Endothelial cell of umbilical vein (primary cell): Measurements from ENCODE around the gene FRMD5. TPM values are rescaled to one million over a fixed set of nuclear protein-coding genes. Genes with fewer than 3 reads are reported as not detected.

Experiments used
- BruUV-seq: library from RNA; stranded (reverse); fragments of 400-500 nt; replicated peaks from 2 replicates; lab custom pipeline; 2021; lab: Mats Ljungman, UMichigan
- CTCF ChIA-PET: fragments of 300-600, 350-600 bp; sonication (Branson Sonifier 250); formaldehyde crosslinking; loops from one replicate; lab custom pipeline; 2021; ENCODE audit warnings: antibody characterized with exemption, inconsistent platforms; lab: Charles Lee
- POLR2A ChIA-PET: fragments of 300-600, 350-600 bp; sonication (Branson Sonifier 250); formaldehyde crosslinking; loops from one replicate; lab custom pipeline; 2021; ENCODE audit warnings: antibody characterized with exemption, inconsistent platforms; lab: Charles Lee
- DNase-seq: peaks from one replicate; pipeline ENCODE4 v3.0.0-alpha.2; 2011; ENCODE audit warnings: low read depth, low spot score
- FAIRE-seq: peaks from 2 replicates; lab custom pipeline; 2011; peaks lifted over from hg19 to GRCh38; lab: Jason Lieb, UNC
- H2AFZ ChIP-seq: 2 replicates; pipeline ENCODE4 v1.6.0; 2012; ENCODE audit warnings: low read depth, low read length, control low read depth, inconsistent platforms
- H3K27ac ChIP-seq: 2 replicates; pipeline ENCODE4 v1.5.1; 2011; ENCODE audit warnings: low read depth, mild to moderate bottlenecking, control low read depth, low read length, moderate library complexity; ENCODE audit not compliant: insufficient read depth
- H3K27me3 ChIP-seq, 2 experiments: 2 replicates each; pipeline versions ENCODE4 v1.6.0 to v1.6.1; 2011; ENCODE audit warnings: low read length in 2 of 2, mixed read lengths in 1 of 2; ENCODE audit not compliant: control insufficient read depth in 2 of 2, insufficient read depth in 2 of 2
- H3K36me3 ChIP-seq, 2 experiments: 2 replicates in 1 of 2; 3 replicates in 1 of 2; pipeline ENCODE4 v1.5.1; 2011; ENCODE audit warnings: low read length in 2 of 2, mild to moderate bottlenecking in 1 of 2, moderate library complexity in 1 of 2; ENCODE audit not compliant: control insufficient read depth in 2 of 2, insufficient read depth in 2 of 2; ENCODE audit errors: extremely low read depth in 1 of 2
- H3K4me1 ChIP-seq: 3 replicates; pipeline ENCODE4 v1.5.1; 2011; ENCODE audit warnings: mild to moderate bottlenecking, low read length; ENCODE audit not compliant: control insufficient read depth, insufficient read depth; ENCODE audit errors: extremely low read depth
- H3K4me2 ChIP-seq: 2 replicates; pipeline ENCODE4 v1.6.1; 2011; ENCODE audit warnings: low read length, control low read depth, mixed read lengths; ENCODE audit not compliant: insufficient read depth
- H3K4me3 ChIP-seq, 3 experiments: fragments of 200-600 bp in 1 of 3; sonication (generic), shearing (Covaris generic) in 1 of 3; replicated peaks in 1 of 3; 2 replicates each; pipeline ENCODE4 v1.5.1; 2011 to 2016; ENCODE audit warnings: control low read depth in 3 of 3, low read length in 3 of 3, mild to moderate bottlenecking in 2 of 3, inconsistent platforms in 1 of 3, low read depth in 1 of 3, moderate library complexity in 1 of 3; ENCODE audit not compliant: insufficient read depth in 1 of 3
- H3K79me2 ChIP-seq: 2 replicates; pipeline ENCODE4 v1.6.0; 2012; ENCODE audit warnings: low read length, inconsistent platforms; ENCODE audit not compliant: control insufficient read depth, insufficient read depth
- H3K9ac ChIP-seq: replicated peaks from 2 replicates; pipeline ENCODE3; 2011; ENCODE audit warnings: low read length, control low read depth; ENCODE audit not compliant: insufficient read depth; ENCODE audit errors: extremely low read depth
- H3K9me1 ChIP-seq: replicated peaks from 3 replicates; pipeline ENCODE4 v1.6.0; 2011; ENCODE audit warnings: mild to moderate bottlenecking, low read length; ENCODE audit not compliant: control insufficient read depth, insufficient read depth; ENCODE audit errors: extremely low read depth
- H3K9me3 ChIP-seq: replicated peaks from 2 replicates; pipeline ENCODE4 v1.5.1; 2012; ENCODE audit warnings: low read length, inconsistent platforms; ENCODE audit not compliant: control insufficient read depth, insufficient read depth
- H4K20me1 ChIP-seq: replicated peaks from 2 replicates; pipeline ENCODE3; 2011; ENCODE audit warnings: mild to moderate bottlenecking, low read length; ENCODE audit not compliant: control insufficient read depth, insufficient read depth; ENCODE audit errors: extremely low read depth
- EZH2 ChIP-seq: IDR thresholded peaks from 2 replicates; pipeline ENCODE4 v1.6.1; 2012; ENCODE audit warnings: borderline replicate concordance, low read depth, mild to moderate bottlenecking, moderate library complexity, low read length, inconsistent platforms; ENCODE audit not compliant: severe bottlenecking
- FOS ChIP-seq: IDR thresholded peaks from 2 replicates; pipeline ENCODE4 v1.6.1; 2011; ENCODE audit warnings: mild to moderate bottlenecking, low read length, moderate library complexity, borderline replicate concordance; ENCODE audit not compliant: insufficient read depth
- GATA2 ChIP-seq: IDR thresholded peaks from 2 replicates; pipeline ENCODE4 v1.7.0; 2011; ENCODE audit warnings: low read depth, mild to moderate bottlenecking, moderate library complexity, mixed read lengths, low read length; ENCODE audit not compliant: insufficient read length, insufficient read depth
- JUN ChIP-seq: IDR thresholded peaks from 2 replicates; pipeline ENCODE4 v1.6.1; 2011; ENCODE audit warnings: borderline replicate concordance, low read depth; ENCODE audit not compliant: insufficient read length, insufficient read depth
- MAX ChIP-seq: IDR thresholded peaks from 2 replicates; pipeline ENCODE4 v1.6.1; 2011; ENCODE audit not compliant: insufficient read depth, insufficient read length
- MYC ChIP-seq: IDR thresholded peaks from one replicate; pipeline ENCODE4 v1.6.1; 2011; ENCODE audit warnings: mild to moderate bottlenecking, low read depth, low read length
- POLR2A ChIP-seq: IDR thresholded peaks from 2 replicates; pipeline ENCODE4 v1.6.1; 2012; ENCODE audit warnings: low read depth, mild to moderate bottlenecking, control low read depth, low read length
- POLR2AphosphoS5 ChIP-seq: IDR thresholded peaks from 2 replicates; pipeline ENCODE4 v1.6.1; 2012; ENCODE audit warnings: low read depth, mild to moderate bottlenecking, control low read depth, low read length, moderate library complexity; ENCODE audit not compliant: insufficient read depth
- dilution Hi-C: fragments of 300-500 bp; cut with MboI; formaldehyde crosslinking; loops from one replicate; pipeline ENCODE4 v1.15.0; 2019; ENCODE audit warnings: low sequenced_read_pairs; ENCODE audit not compliant: extremely low pct_ligation_motif_present
- intact Hi-C: fragments of 100-400 bp; cut with micrococcal nuclease; formaldehyde crosslinking; loops from one replicate; pipeline ENCODE4 v1.10.0; 2022
- polyA plus RNA-seq, 4 experiments: library from polyadenylated mRNA; depleted of rRNA in 3 of 4; stranded (reverse) in 3 of 4; unstranded in 1 of 4; fragments of >200 nt; gene quantifications; 2 replicates each; pipeline versions ENCODE4 v1.2.1 to v1.2.3, GENCODE V29; 2011 to 2012; ENCODE audit warnings: missing spikeins in 1 of 4
- total RNA-seq: library from RNA; stranded (reverse); gene quantifications from 2 replicates; pipeline ENCODE4 v1.2.3, GENCODE V29; 2021

The FRMD5 gene
- total and polyA plus RNA-seq, 2 donors (not counting 3 experiments of a cell fraction or from before 2014, with no cell fraction given), result 16.7 to 20.2 TPM

- BruUV-seq, result no TSS peak
- intact Hi-C loops (no loop called here), dilution Hi-C loops (no loop called here)
- H4K20me1 ChIP-seq, result no peaks in the 10 kb centered on the region
- H3K4me2 ChIP-seq, result no peak overlapping the region
- no peaks in the 10 kb centered on the region for H3K9me3 ChIP-seq
- POLR2A ChIA-PET, result no interaction called here
- H3K27me3 ChIP-seq, result no peaks in the 10 kb centered on the region
- DNase-seq (no peak), FAIRE-seq (no peak)
- TF ChIP-seq MAX (no peak), POLR2AphosphoS5 (no peak), POLR2A (no peak)
- H3K9ac ChIP-seq, result no peak overlapping the region
- H3K27ac ChIP-seq, result no peak overlapping the region
- no peak overlapping the region for H3K4me3 ChIP-seq
- no peaks in the 10 kb centered on the region for H3K9me1 ChIP-seq
- H2AFZ ChIP-seq, result no peak overlapping the region
- peaks cover 5% of the 10 kb centered on the region for H3K4me1 ChIP-seq
- CTCF ChIA-PET, result interaction anchor here (0.8 to 1.3 kb wide), 3 partner anchors 9 to 91 kb away, joined by 3 read pairs; no protein-coding TSS in a partner anchor
- H3K36me3 ChIP-seq, result no peaks in the 10 kb centered on the region
- H3K79me2 ChIP-seq, result no peaks in the 10 kb centered on the region
Observed at GRCh38 chr15:43974852-43975251, 220.2 kb downstream of the FRMD5 start.

- Histone ChIP-seq H3K79me2 (no peaks in the 10 kb centered on the region), H3K27me3 (no peaks in the 10 kb centered on the region), H3K36me3 (no peaks in the 10 kb centered on the region), H3K27ac (no peak overlapping the region), H3K9ac (no peak overlapping the region), H3K9me3 (no peaks in the 10 kb centered on the region), H3K9me1 (no peaks in the 10 kb centered on the region), H3K4me2 (no peak overlapping the region), H3K4me3 (no peak overlapping the region), H3K4me1 (no peaks in the 10 kb centered on the region), H4K20me1 (no peaks in the 10 kb centered on the region), H2AFZ (no peak overlapping the region)
- no TSS peak for BruUV-seq
- ChIA-PET CTCF (no interaction called here), POLR2A (no interaction called here)
- intact Hi-C loops (no loop called here), dilution Hi-C loops (no loop called here)
- no peak for FAIRE-seq
- TF ChIP-seq EZH2, result no peak
- TF ChIP-seq GATA2, result no peak
- TF ChIP-seq JUN, result no peak
- TF ChIP-seq POLR2AphosphoS5, result no peak
- no peak for TF ChIP-seq POLR2A
- no peak for TF ChIP-seq MYC
- no peak for TF ChIP-seq FOS
- no peak for TF ChIP-seq MAX
- DNase-seq, result no peak
Observed at GRCh38 chr15:43969802-43970375, 225.2 kb downstream of the FRMD5 start.
